ENCODE measurements around the gene REPIN1.

REPIN1 gene

GRCh38 chr7:150374026-150374425, 5.4 kb downstream of the REPIN1 start:
- Histone ChIP-seq H3K4me1 (ENCODE audit: control insufficient read depth in 5 of 5, insufficient read depth in 5 of 5, low read length in 5 of 5) (peaks cover 11 to 52% (median 49%) of the 10 kb centered on the region in 5 donors), H3K27ac (ENCODE audit: low read depth, low read length) (no peak overlapping the region), H3K27me3 (ENCODE audit: control insufficient read depth in 5 of 5, insufficient read depth in 4 of 5, low read length in 5 of 5) (no peaks in the 10 kb centered on the region), H3K36me3 (ENCODE audit: control insufficient read depth in 5 of 5, insufficient read depth in 5 of 5, low read length in 5 of 5) (peaks cover 0 to 44% (median 37%) of the 10 kb centered on the region in 5 donors), H3K9me3 (ENCODE audit: control insufficient read depth in 5 of 5, low read length in 5 of 5) (no peaks in the 10 kb centered on the region), H3K4me3 (ENCODE audit: low read depth in 1 of 5, low read length in 5 of 5) (no peak overlapping the region), H3K9ac (ENCODE audit: low read length in 5 of 5) (peak overlapping the region in 2 of 5 donors; percentile 20)

GRCh38 chr7:150374472-150374871, 5.8 kb downstream of the REPIN1 start:
- Histone ChIP-seq H3K9ac (ENCODE audit: low read length in 5 of 5) (no peak overlapping the region), H3K4me1 (ENCODE audit: control insufficient read depth in 5 of 5, insufficient read depth in 5 of 5, low read length in 5 of 5) (peaks cover 8 to 48% (median 45%) of the 10 kb centered on the region in 5 donors), H3K27ac (ENCODE audit: low read depth, low read length) (no peak overlapping the region), H3K4me3 (ENCODE audit: low read depth in 1 of 5, low read length in 5 of 5) (no peak overlapping the region), H3K9me3 (ENCODE audit: control insufficient read depth in 5 of 5, low read length in 5 of 5) (no peaks in the 10 kb centered on the region), H3K36me3 (ENCODE audit: control insufficient read depth in 5 of 5, insufficient read depth in 5 of 5, low read length in 5 of 5) (peaks cover 0 to 44% (median 37%) of the 10 kb centered on the region in 5 donors), H3K27me3 (ENCODE audit: control insufficient read depth in 5 of 5, insufficient read depth in 4 of 5, low read length in 5 of 5) (no peaks in the 10 kb centered on the region)

GRCh38 chr7:150375662-150376521, 7.3 kb downstream of the REPIN1 start:
- H3K27ac ChIP-seq (ENCODE audit: low read depth, low read length): no peak overlapping the region

GRCh38 chr7:150376560-150376959, 7.9 kb downstream of the REPIN1 start:
- no peak overlapping the region for H3K9ac ChIP-seq (ENCODE audit: low read length in 5 of 5)
- H3K4me3 ChIP-seq (ENCODE audit: low read depth in 1 of 5, low read length in 5 of 5): no peak overlapping the region
- H3K27me3 ChIP-seq (ENCODE audit: control insufficient read depth in 5 of 5, insufficient read depth in 4 of 5, low read length in 5 of 5): no peaks in the 10 kb centered on the region
- peaks cover 0 to 38% (median 37%) of the 10 kb centered on the region in 5 donors for H3K4me1 ChIP-seq (ENCODE audit: control insufficient read depth in 5 of 5, insufficient read depth in 5 of 5, low read length in 5 of 5)
- H3K36me3 ChIP-seq (ENCODE audit: control insufficient read depth in 5 of 5, insufficient read depth in 5 of 5, low read length in 5 of 5): peaks cover 0 to 30% (median 24%) of the 10 kb centered on the region in 5 donors
- H3K27ac ChIP-seq (ENCODE audit: low read depth, low read length): no peak overlapping the region
- no peaks in the 10 kb centered on the region for H3K9me3 ChIP-seq (ENCODE audit: control insufficient read depth in 5 of 5, low read length in 5 of 5)

More at GRCh38 chr7:150375662-150376521, 7.3 kb downstream of the REPIN1 start:
- Histone ChIP-seq H3K9me3 (ENCODE audit: control insufficient read depth in 5 of 5, low read length in 5 of 5) (no peaks in the 10 kb centered on the region), H3K4me3 (ENCODE audit: low read depth in 1 of 5, low read length in 5 of 5) (no peak overlapping the region), H3K36me3 (ENCODE audit: control insufficient read depth in 5 of 5, insufficient read depth in 5 of 5, low read length in 5 of 5) (peaks cover 0 to 37% (median 31%) of the 10 kb centered on the region in 5 donors), H3K4me1 (ENCODE audit: control insufficient read depth in 5 of 5, insufficient read depth in 5 of 5, low read length in 5 of 5) (peaks cover 0 to 44% (median 42%) of the 10 kb centered on the region in 5 donors), H3K27me3 (ENCODE audit: control insufficient read depth in 5 of 5, insufficient read depth in 4 of 5, low read length in 5 of 5) (no peaks in the 10 kb centered on the region), H3K9ac (ENCODE audit: low read length in 5 of 5) (no peak overlapping the region)

GRCh38 chr7:150377196-150377595, 8.6 kb downstream of the REPIN1 start:
- no peak overlapping the region for H3K4me3 ChIP-seq (ENCODE audit: low read depth in 1 of 5, low read length in 5 of 5)
- no peak overlapping the region for H3K27ac ChIP-seq (ENCODE audit: low read depth, low read length)
- no peaks in the 10 kb centered on the region for H3K9me3 ChIP-seq (ENCODE audit: control insufficient read depth in 5 of 5, low read length in 5 of 5)
- no peak overlapping the region for H3K9ac ChIP-seq (ENCODE audit: low read length in 5 of 5)
- H3K27me3 ChIP-seq (ENCODE audit: control insufficient read depth in 5 of 5, insufficient read depth in 4 of 5, low read length in 5 of 5): no peaks in the 10 kb centered on the region
- H3K36me3 ChIP-seq (ENCODE audit: control insufficient read depth in 5 of 5, insufficient read depth in 5 of 5, low read length in 5 of 5): peaks cover 0 to 25% (median 22%) of the 10 kb centered on the region in 5 donors
- peaks cover 0 to 39% (median 37%) of the 10 kb centered on the region in 5 donors for H3K4me1 ChIP-seq (ENCODE audit: control insufficient read depth in 5 of 5, insufficient read depth in 5 of 5, low read length in 5 of 5)

GRCh38 chr7:150377635-150378034, 9.0 kb downstream of the REPIN1 start:
- H3K4me1 ChIP-seq (ENCODE audit: control insufficient read depth in 5 of 5, insufficient read depth in 5 of 5, low read length in 5 of 5): peaks cover 0 to 43% (median 36%) of the 10 kb centered on the region in 5 donors
- no peaks in the 10 kb centered on the region for H3K9me3 ChIP-seq (ENCODE audit: control insufficient read depth in 5 of 5, low read length in 5 of 5)
- peak overlapping the region in 1 of 5 donors; percentile 86 for H3K9ac ChIP-seq (ENCODE audit: low read length in 5 of 5)
- peak overlapping the region; percentile 87 for H3K27ac ChIP-seq (ENCODE audit: low read depth, low read length)
- no peaks in the 10 kb centered on the region for H3K27me3 ChIP-seq (ENCODE audit: control insufficient read depth in 5 of 5, insufficient read depth in 4 of 5, low read length in 5 of 5)
- no peak overlapping the region for H3K4me3 ChIP-seq (ENCODE audit: low read depth in 1 of 5, low read length in 5 of 5)
- peaks cover 0 to 20% (median 19%) of the 10 kb centered on the region in 5 donors for H3K36me3 ChIP-seq (ENCODE audit: control insufficient read depth in 5 of 5, insufficient read depth in 5 of 5, low read length in 5 of 5)

GRCh38 chr7:150378115-150378852, 9.7 kb downstream of the REPIN1 start:
- Histone ChIP-seq H3K27ac (ENCODE audit: low read depth, low read length) (peak overlapping the region; percentile 87), H3K27me3 (ENCODE audit: control insufficient read depth in 5 of 5, insufficient read depth in 4 of 5, low read length in 5 of 5) (no peaks in the 10 kb centered on the region), H3K4me1 (ENCODE audit: control insufficient read depth in 5 of 5, insufficient read depth in 5 of 5, low read length in 5 of 5) (peaks cover 0 to 39% (median 29%) of the 10 kb centered on the region in 5 donors), H3K36me3 (ENCODE audit: control insufficient read depth in 5 of 5, insufficient read depth in 5 of 5, low read length in 5 of 5) (peaks cover 0 to 14% (median 13%) of the 10 kb centered on the region in 5 donors), H3K9ac (ENCODE audit: low read length in 5 of 5) (peak overlapping the region; percentile 48 to 93 (median 86)), H3K4me3 (ENCODE audit: low read depth in 1 of 5, low read length in 5 of 5) (peak overlapping the region; percentile 73 to 85 (median 75)), H3K9me3 (ENCODE audit: control insufficient read depth in 5 of 5, low read length in 5 of 5) (no peaks in the 10 kb centered on the region)

GRCh38 chr7:150378853-150379440, 10.3 kb downstream of the REPIN1 start, which contains the start of gene ZNF775:
Gene ZNF775, plus strand, starts transcription at chr7:150379330. Its CDS starts 9,141 bp downstream, at chr7:150388471.
- H3K36me3 ChIP-seq (ENCODE audit: control insufficient read depth in 5 of 5, insufficient read depth in 5 of 5, low read length in 5 of 5): peaks cover 0 to 7% (median 6%) of the 10 kb centered on the region in 5 donors
- H3K27me3 ChIP-seq (ENCODE audit: control insufficient read depth in 5 of 5, insufficient read depth in 4 of 5, low read length in 5 of 5): no peaks in the 10 kb centered on the region
- peak within 1 kb of the TSS; percentile 48 to 93 (median 86) for H3K9ac ChIP-seq (ENCODE audit: low read length in 5 of 5)
- H3K9me3 ChIP-seq (ENCODE audit: control insufficient read depth in 5 of 5, low read length in 5 of 5): no peaks in the 10 kb centered on the region
- peaks cover 0 to 35% (median 26%) of the 10 kb centered on the region in 5 donors for H3K4me1 ChIP-seq (ENCODE audit: control insufficient read depth in 5 of 5, insufficient read depth in 5 of 5, low read length in 5 of 5)
- peak within 1 kb of the TSS; percentile 73 to 85 (median 80) for H3K4me3 ChIP-seq (ENCODE audit: low read depth in 1 of 5, low read length in 5 of 5)
- peak within 1 kb of the TSS; percentile 87 for H3K27ac ChIP-seq (ENCODE audit: low read depth, low read length)

- H3K36me3 ChIP-seq (ENCODE audit: control insufficient read depth in 5 of 5, insufficient read depth in 5 of 5, low read length in 5 of 5): no peaks in the 10 kb centered on the region
- no peaks in the 10 kb centered on the region for H3K27me3 ChIP-seq (ENCODE audit: control insufficient read depth in 5 of 5, insufficient read depth in 4 of 5, low read length in 5 of 5)
- H3K27ac ChIP-seq (ENCODE audit: low read depth, low read length): peak overlapping the region; percentile 87
- H3K9me3 ChIP-seq (ENCODE audit: control insufficient read depth in 5 of 5, low read length in 5 of 5): no peaks in the 10 kb centered on the region
- peak overlapping the region in 4 of 5 donors; percentile 66 to 78 (median 73) for H3K9ac ChIP-seq (ENCODE audit: low read length in 5 of 5)
- peaks cover 0 to 37% (median 26%) of the 10 kb centered on the region in 5 donors for H3K4me1 ChIP-seq (ENCODE audit: control insufficient read depth in 5 of 5, insufficient read depth in 5 of 5, low read length in 5 of 5)
- H3K4me3 ChIP-seq (ENCODE audit: low read depth in 1 of 5, low read length in 5 of 5): peak overlapping the region; percentile 71 to 85 (median 80)
Observed at GRCh38 chr7:150379441-150380379, 11.1 kb downstream of the REPIN1 start.

Measured in subcutaneous abdominal adipose tissue (tissue), 5 donors.